Kidney epithelial cell (primary cell): ENCODE results near the gene ARHGEF12. TPM values are rescaled to one million over a fixed set of nuclear protein-coding genes. Genes with fewer than 3 reads are reported as not detected.

Experiments used
- DNase-seq: peaks from one replicate; pipeline ENCODE4 v3.0.0-alpha.2; 2010; ENCODE audit warnings: low read depth
- H3K27me3 ChIP-seq: 2 replicates; pipeline ENCODE4 v1.6.0; 2011; ENCODE audit warnings: low read length; ENCODE audit not compliant: control insufficient read depth, insufficient read depth
- H3K36me3 ChIP-seq: 2 replicates; pipeline ENCODE4 v1.5.1; 2011; ENCODE audit warnings: low read length; ENCODE audit not compliant: control insufficient read depth, insufficient read depth
- H3K4me3 ChIP-seq: 2 replicates; pipeline ENCODE4 v1.5.1; 2011; ENCODE audit warnings: low read depth, mild to moderate bottlenecking, control low read depth, low read length
- CTCF ChIP-seq: IDR thresholded peaks from 2 replicates; pipeline ENCODE4 v1.5.1; 2011; ENCODE audit warnings: mild to moderate bottlenecking, moderate library complexity, low read length, control low read depth, inconsistent platforms; ENCODE audit not compliant: insufficient read depth, poor library complexity, severe bottlenecking
- total RNA-seq: library from RNA; depleted of rRNA; stranded (reverse); fragments of >200 nt; gene quantifications from 2 replicates; pipeline ENCODE4 v1.2.3, GENCODE V29; 2015

Gene ARHGEF12
- total RNA-seq, 1 donor from 2014 or later = 54.7 TPM

- no peaks in the 10 kb centered on the region for H3K27me3 ChIP-seq
- DNase-seq = no peak
- peak overlapping the region; percentile 71 for H3K4me3 ChIP-seq
- TF ChIP-seq CTCF = peak; percentile 66
- H3K36me3 ChIP-seq = no peaks in the 10 kb centered on the region
Measured at GRCh38 chr11:120334894-120335462, 1.2 kb upstream of the ARHGEF12 start.

- DNase-seq = no peak
- Histone ChIP-seq H3K27me3 (no peaks in the 10 kb centered on the region), H3K4me3 (peak overlapping the region; percentile 71), H3K36me3 (no peaks in the 10 kb centered on the region)
- TF ChIP-seq CTCF = no peak
Measured at GRCh38 chr11:120335556-120335907, 681 bp upstream of the ARHGEF12 start.

- DNase-seq = no peak
- no peaks in the 10 kb centered on the region for H3K27me3 ChIP-seq
- H3K4me3 ChIP-seq = peak overlapping the region; percentile 71
- TF ChIP-seq CTCF = no peak
- H3K36me3 ChIP-seq = no peaks in the 10 kb centered on the region
Measured at GRCh38 chr11:120336641-120337354, 585 bp downstream of the ARHGEF12 start.

- no peak for TF ChIP-seq CTCF
- no peak for DNase-seq
- Histone ChIP-seq H3K27me3 (no peaks in the 10 kb centered on the region), H3K36me3 (no peaks in the 10 kb centered on the region), H3K4me3 (peak overlapping the region; percentile 71)
Measured at GRCh38 chr11:120337355-120338106, 1.3 kb downstream of the ARHGEF12 start.

- peak overlapping the region; percentile 71 for H3K4me3 ChIP-seq
- H3K27me3 ChIP-seq = no peaks in the 10 kb centered on the region
- no peak for TF ChIP-seq CTCF
- no peak for DNase-seq
- H3K36me3 ChIP-seq = no peaks in the 10 kb centered on the region
Measured at GRCh38 chr11:120338107-120338933, 2.1 kb downstream of the ARHGEF12 start.
